Neural cell (in vitro differentiated cells): Measurements from ENCODE around the gene CNP. TPM values are rescaled to one million over a fixed set of nuclear protein-coding genes. Genes with fewer than 3 reads are reported as not detected.

Source experiments
- H2AFZ ChIP-seq: fragments of 200-600, 300-800 bp; sonication (generic), shearing (Covaris generic); 2 replicates; pipeline ENCODE4 v1.6.0; 2014; ENCODE audit warnings: low read depth, mild to moderate bottlenecking, antibody characterized with exemption, low read length, moderate library complexity
- H3F3A ChIP-seq: fragments of 200-600 bp; shearing (Covaris generic); 2 replicates; pipeline ENCODE4 v1.6.1; 2016; ENCODE audit warnings: mild to moderate bottlenecking, moderate library complexity, mixed read lengths, antibody characterized with exemption, low read length; ENCODE audit not compliant: insufficient read depth, poor library complexity, severe bottlenecking
- H3K27ac ChIP-seq: fragments of 200-600, 300-800 bp; sonication (generic), shearing (Covaris generic); 2 replicates; pipeline ENCODE4 v1.5.1; 2014; ENCODE audit warnings: mild to moderate bottlenecking, low read length, moderate library complexity
- H3K27me3 ChIP-seq: fragments of 300-800, 200-600 bp; sonication (generic), shearing (Covaris generic); 2 replicates; pipeline ENCODE4 v1.6.0; 2014; ENCODE audit warnings: mild to moderate bottlenecking, low read depth, low read length, moderate library complexity; ENCODE audit not compliant: insufficient read depth
- H3K36me3 ChIP-seq: fragments of 300-800, 200-600 bp; sonication (generic), shearing (Covaris generic); 2 replicates; pipeline ENCODE4 v1.5.1; 2014; ENCODE audit warnings: mild to moderate bottlenecking, antibody characterized with exemption, low read length, moderate library complexity; ENCODE audit not compliant: insufficient read depth
- H3K4me2 ChIP-seq: fragments of 300-800, 200-600 bp; sonication (generic), shearing (Covaris generic); 2 replicates; pipeline ENCODE4 v1.6.0; 2014; ENCODE audit warnings: mild to moderate bottlenecking, low read length
- H3K4me3 ChIP-seq: fragments of 300-800, 200-600 bp; sonication (generic), shearing (Covaris generic); 2 replicates; pipeline ENCODE4 v1.5.1; 2014; ENCODE audit warnings: mild to moderate bottlenecking, low read length, moderate library complexity
- H3K79me2 ChIP-seq: fragments of 200-600 bp; shearing (Covaris generic); replicated peaks from 2 replicates; pipeline ENCODE4 v1.6.0; 2014; ENCODE audit warnings: mild to moderate bottlenecking, low read length, moderate library complexity; ENCODE audit not compliant: insufficient read depth
- H3K9ac ChIP-seq: fragments of 300-800, 200-600 bp; sonication (generic), shearing (Covaris generic); 2 replicates; pipeline ENCODE4 v1.6.1; 2016; ENCODE audit warnings: mild to moderate bottlenecking, low read length, mixed read lengths
- H3K9me2 ChIP-seq: fragments of 200-600 bp; shearing (Covaris generic); 2 replicates; pipeline ENCODE4 v1.6.1; 2016; ENCODE audit warnings: mild to moderate bottlenecking, low read length, mixed read lengths; ENCODE audit not compliant: insufficient read depth
- H3K9me3 ChIP-seq: fragments of 200-600, 300-800 bp; sonication (generic), shearing (Covaris generic); 2 replicates; pipeline ENCODE4 v1.6.1; 2016; ENCODE audit warnings: mild to moderate bottlenecking, mixed run types, low read length, moderate library complexity, mixed read lengths
- H4K20me1 ChIP-seq: fragments of 200-600 bp; shearing (Covaris generic); 2 replicates; pipeline ENCODE4 v1.6.1; 2016; ENCODE audit warnings: mild to moderate bottlenecking, mixed run types; ENCODE audit not compliant: insufficient read depth
- CTCF ChIP-seq: fragments of 450-650 bp; IDR thresholded peaks from 2 replicates; pipeline ENCODE4 v1.5.1; 2014; ENCODE audit warnings: antibody characterized with exemption, mild to moderate bottlenecking, moderate library complexity; ENCODE audit not compliant: poor library complexity, severe bottlenecking
- EP300 ChIP-seq: fragments of 450-650 bp; conservative IDR thresholded peaks from 2 replicates; pipeline ENCODE4 v1.6.1; 2014; ENCODE audit warnings: antibody characterized with exemption, mild to moderate bottlenecking, moderate library complexity; ENCODE audit not compliant: poor library complexity, severe bottlenecking
- EZH2 ChIP-seq: fragments of 200-600, 300-800 bp; shearing (Covaris generic), sonication (generic); IDR thresholded peaks from 2 replicates; pipeline ENCODE4 v1.6.1; 2014; ENCODE audit warnings: antibody characterized with exemption, low read length, borderline replicate concordance, mild to moderate bottlenecking; ENCODE audit not compliant: insufficient read depth, poor library complexity, severe bottlenecking
- MXI1 ChIP-seq: fragments of 450-650 bp; conservative IDR thresholded peaks from 2 replicates; pipeline ENCODE4 v1.6.1; 2014; ENCODE audit warnings: antibody characterized with exemption, mild to moderate bottlenecking; ENCODE audit not compliant: poor library complexity, severe bottlenecking
- POLR2AphosphoS5 ChIP-seq: IDR thresholded peaks from 2 replicates; pipeline ENCODE4 v1.6.1; 2012
- RAD21 ChIP-seq: fragments of 450-650 bp; conservative IDR thresholded peaks from 2 replicates; pipeline ENCODE4 v1.6.1; 2014; ENCODE audit warnings: antibody characterized with exemption, mild to moderate bottlenecking, moderate library complexity
- REST ChIP-seq: IDR thresholded peaks from 2 replicates; pipeline ENCODE4 v1.6.1; 2012; ENCODE audit warnings: borderline replicate concordance
- SMC3 ChIP-seq: fragments of 450-650 bp; conservative IDR thresholded peaks from 2 replicates; pipeline ENCODE4 v1.6.1; 2014; ENCODE audit warnings: antibody characterized with exemption, mild to moderate bottlenecking, moderate library complexity; ENCODE audit not compliant: poor library complexity
- TAF1 ChIP-seq: IDR thresholded peaks from 2 replicates; pipeline ENCODE4 v1.6.1; 2012; ENCODE audit warnings: low read depth
- polyA plus RNA-seq: library from polyadenylated mRNA; depleted of rRNA; stranded (reverse); fragments of >200 nt; gene quantifications from 2 replicates; pipeline ENCODE4 v1.2.3, GENCODE V29; 2014

The CNP gene
- polyA plus RNA-seq, 1 donor from 2014 or later: 27.7 TPM

GRCh38 chr17:41984454-41984853 is 17.9 kb downstream of the CNP start:
- Histone ChIP-seq H3K9me2 (no peaks in the 10 kb centered on the region), H3K79me2 (no peaks in the 10 kb centered on the region), H3K4me3 (no peak overlapping the region), H3K9me3 (no peaks in the 10 kb centered on the region), H3K4me2 (no peak overlapping the region), H4K20me1 (no peaks in the 10 kb centered on the region), H3K27ac (no peak overlapping the region), H3F3A (no peaks in the 10 kb centered on the region), H3K27me3 (no peaks in the 10 kb centered on the region), H3K9ac (no peak overlapping the region), H2AFZ (no peak overlapping the region), H3K36me3 (peaks cover 9% of the 10 kb centered on the region)
- no peak for TF ChIP-seq CTCF
- TF ChIP-seq REST: no peak
- TF ChIP-seq POLR2AphosphoS5: no peak
- TF ChIP-seq RAD21: no peak
- TF ChIP-seq EP300: no peak
- no peak for TF ChIP-seq EZH2
- TF ChIP-seq MXI1: no peak
- TF ChIP-seq SMC3: no peak
- TF ChIP-seq TAF1: no peak

- Histone ChIP-seq H3K9me2 (no peaks in the 10 kb centered on the region), H4K20me1 (no peaks in the 10 kb centered on the region), H3K79me2 (no peaks in the 10 kb centered on the region), H3F3A (no peaks in the 10 kb centered on the region), H3K4me2 (no peak overlapping the region), H3K27me3 (no peaks in the 10 kb centered on the region), H3K9me3 (no peaks in the 10 kb centered on the region), H3K4me3 (no peak overlapping the region), H3K9ac (no peak overlapping the region), H2AFZ (no peak overlapping the region), H3K36me3 (peaks cover 17% of the 10 kb centered on the region), H3K27ac (no peak overlapping the region)
- TF ChIP-seq EP300: no peak
- TF ChIP-seq SMC3: no peak
- no peak for TF ChIP-seq TAF1
- TF ChIP-seq EZH2: no peak
- TF ChIP-seq CTCF: no peak
- TF ChIP-seq MXI1: no peak
- no peak for TF ChIP-seq RAD21
These were observed 19.3 kb downstream of the CNP start for GRCh38 chr17:41985919-41986318.
